ENCODE measurements around the gene ZNF821. TPM values are rescaled to one million over a fixed set of nuclear protein-coding genes. Genes with fewer than 3 reads are reported as not detected.
A peak's percentile ranks its signal among the peaks of the same experiment; 100 is the strongest.
"Not testable (repeated sequence)": the region's sequence is repeated elsewhere in the genome, so short reads cannot be mapped to it uniquely, and the experiment has no call there.

Gene ZNF821
- total RNA-seq, 3 donors from 2014 or later: 3.4 to 6.5 (median 4.1) TPM

DNA sequence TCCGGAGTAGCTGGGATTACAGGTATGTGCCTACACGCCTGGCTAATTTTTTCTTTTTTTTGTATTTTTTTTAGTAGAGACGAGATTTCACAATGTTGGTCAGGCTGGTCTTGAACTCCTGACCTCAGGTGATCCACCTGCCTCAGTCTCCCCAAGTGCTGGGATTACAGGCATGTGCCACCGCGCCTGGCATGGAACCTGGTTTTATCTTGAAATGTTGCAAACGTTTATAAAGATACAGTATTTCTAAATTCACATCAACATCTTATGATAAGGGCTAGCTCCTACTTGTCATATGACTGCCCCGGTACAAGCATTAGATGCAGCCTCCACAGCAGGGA is 9.9 kb upstream of the ZNF821 start:
- peaks cover 13% of the 10 kb centered on the region for H3K4me1 Mint-ChIP-seq (ENCODE audit: low read depth)
- ATAC-seq (no peak), DNase-seq (no peak)
- peaks cover 2% of the 10 kb centered on the region for H3K36me3 Mint-ChIP-seq (ENCODE audit: insufficient read depth)
- H3K4me3 Mint-ChIP-seq: peak overlapping the region; percentile 97
- H3K27me3 Mint-ChIP-seq (ENCODE audit: low read depth): no peaks in the 10 kb centered on the region
- H3K9me3 Mint-ChIP-seq: no peaks in the 10 kb centered on the region

- no peak for DNase-seq
Observed at GRCh38 chr16:71889147-71889546, 5.2 kb upstream of the ZNF821 start.

GRCh38 chr16:71885261-71885650 is 1.3 kb upstream of the ZNF821 start:
- H3K36me3 Mint-ChIP-seq (ENCODE audit: insufficient read depth): no peaks in the 10 kb centered on the region
- no peak for ATAC-seq
- no peaks in the 10 kb centered on the region for H3K9me3 Mint-ChIP-seq
- peaks cover 38% of the 10 kb centered on the region for H3K4me1 Mint-ChIP-seq (ENCODE audit: low read depth)
- no peaks in the 10 kb centered on the region for H3K27me3 Mint-ChIP-seq (ENCODE audit: low read depth)
- no peak for DNase-seq
- H3K4me3 Mint-ChIP-seq: peak overlapping the region; percentile 94

More at GRCh38 chr16:71889147-71889546, 5.2 kb upstream of the ZNF821 start:
- peaks cover 12% of the 10 kb centered on the region for H3K4me1 Mint-ChIP-seq (ENCODE audit: low read depth)
- no peaks in the 10 kb centered on the region for H3K27me3 Mint-ChIP-seq (ENCODE audit: low read depth)
- ATAC-seq: no peak
- no peak overlapping the region for H3K4me3 Mint-ChIP-seq
- H3K36me3 Mint-ChIP-seq (ENCODE audit: insufficient read depth): no peaks in the 10 kb centered on the region
- no peaks in the 10 kb centered on the region for H3K9me3 Mint-ChIP-seq

DNA sequence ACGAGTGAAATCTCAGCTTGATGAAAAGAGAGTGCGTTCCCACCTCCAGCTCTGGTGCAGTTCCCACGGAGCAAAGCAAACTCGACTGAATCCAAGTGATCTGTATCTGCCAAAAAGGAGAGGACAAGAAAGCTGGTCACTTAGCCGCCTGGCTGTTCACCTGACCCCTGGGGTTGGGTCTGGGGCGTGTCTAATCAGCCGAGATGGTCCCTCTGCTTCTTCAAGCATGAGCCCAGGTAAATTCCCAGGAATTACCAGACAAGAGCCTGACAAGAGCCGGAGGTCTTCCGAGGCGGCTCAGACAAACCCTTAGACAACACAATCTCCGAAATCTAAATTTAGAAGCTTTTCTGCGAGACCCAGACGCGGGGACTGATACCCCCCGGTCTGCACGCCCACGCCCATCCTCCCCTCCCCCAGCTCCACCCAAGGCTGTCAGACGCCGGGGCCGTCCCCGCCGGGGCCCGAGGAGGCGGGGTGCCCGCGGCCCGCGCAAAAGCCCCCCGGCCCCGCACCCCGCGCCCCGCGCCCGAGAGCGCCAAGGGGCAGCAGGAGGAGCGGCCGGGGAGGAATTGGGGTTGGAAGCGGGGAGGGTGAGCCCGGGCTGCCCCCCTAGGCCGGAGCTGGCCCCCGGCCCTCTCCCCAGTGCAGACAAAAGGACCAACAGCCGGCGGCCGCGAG is 674 bp downstream of the ZNF821 start:
- no peaks in the 10 kb centered on the region for H3K9me3 Mint-ChIP-seq
- DNase-seq (peak; percentile 67), ATAC-seq (peak; percentile 40 to 46)
- no peaks in the 10 kb centered on the region for H3K27me3 Mint-ChIP-seq (ENCODE audit: low read depth)
- H3K4me3 Mint-ChIP-seq: peak overlapping the region; percentile 85
- H3K4me1 Mint-ChIP-seq (ENCODE audit: low read depth): peaks cover 53% of the 10 kb centered on the region
- peaks cover 13% of the 10 kb centered on the region for H3K36me3 Mint-ChIP-seq (ENCODE audit: insufficient read depth)

DNA sequence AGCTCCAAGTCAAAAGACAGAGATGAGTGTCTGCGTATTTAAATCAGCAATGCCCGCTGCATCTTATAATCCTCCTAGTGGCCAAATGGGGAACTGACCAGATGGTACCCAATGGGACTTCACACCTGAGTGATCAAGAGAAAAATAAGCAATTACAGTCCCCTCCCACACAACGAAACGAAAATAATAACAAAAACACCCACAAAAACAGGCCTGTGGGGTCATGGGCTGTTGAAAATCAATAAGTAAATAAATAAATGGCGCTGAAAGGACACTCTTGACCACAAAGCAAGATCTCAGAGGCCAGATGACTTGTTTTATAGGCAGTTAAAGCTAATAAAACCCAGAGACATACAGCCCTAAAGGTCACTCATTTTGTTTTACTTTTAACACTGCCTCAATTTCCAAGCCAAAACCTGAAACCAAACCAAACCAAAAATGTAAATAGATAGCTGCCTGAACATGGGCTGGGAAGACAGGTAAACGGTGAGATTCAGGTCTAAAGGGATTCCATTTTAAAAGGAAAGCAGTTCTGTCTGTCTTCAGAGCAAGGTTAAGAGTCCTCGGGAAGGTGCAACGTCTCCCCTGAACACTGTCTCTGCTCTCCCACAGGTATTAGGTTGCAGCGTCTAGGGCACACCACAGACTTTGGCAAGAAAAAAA is 1.3 kb downstream of the ZNF821 start:
- Mint-ChIP-seq H3K36me3 (ENCODE audit: insufficient read depth) (peaks cover 13% of the 10 kb centered on the region), H3K9me3 (no peaks in the 10 kb centered on the region), H3K4me3 (peak overlapping the region; percentile 85), H3K4me1 (ENCODE audit: low read depth) (peaks cover 53% of the 10 kb centered on the region), H3K27me3 (ENCODE audit: low read depth) (no peaks in the 10 kb centered on the region)
- DNase-seq: peak; percentile 73
- ATAC-seq: peak; percentile 34 to 50

GRCh38 chr16:71880176-71880575 is 3.8 kb downstream of the ZNF821 start:
- DNase-seq (no peak), ATAC-seq (no peak)
- Mint-ChIP-seq H3K4me3 (no peak overlapping the region), H3K9me3 (no peaks in the 10 kb centered on the region), H3K4me1 (ENCODE audit: low read depth) (peaks cover 50% of the 10 kb centered on the region), H3K36me3 (ENCODE audit: insufficient read depth) (peaks cover 17% of the 10 kb centered on the region), H3K27me3 (ENCODE audit: low read depth) (no peaks in the 10 kb centered on the region)

GRCh38 chr16:71878911-71879310 is 5.1 kb downstream of the ZNF821 start:
- ATAC-seq (no peak), DNase-seq (no peak)
- Mint-ChIP-seq H3K4me1 (ENCODE audit: low read depth) (peaks cover 44% of the 10 kb centered on the region), H3K36me3 (ENCODE audit: insufficient read depth) (peaks cover 17% of the 10 kb centered on the region), H3K4me3 (no peak overlapping the region), H3K27me3 (ENCODE audit: low read depth) (no peaks in the 10 kb centered on the region), H3K9me3 (no peaks in the 10 kb centered on the region)

- peaks cover 8% of the 10 kb centered on the region for H3K36me3 Mint-ChIP-seq (ENCODE audit: insufficient read depth)
Observed at GRCh38 chr16:71873199-71873598, 10.8 kb downstream of the ZNF821 start.

GRCh38 chr16:71870818-71871217 is 13.2 kb downstream of the ZNF821 start:
- peaks cover 10% of the 10 kb centered on the region for H3K36me3 Mint-ChIP-seq (ENCODE audit: insufficient read depth)
- ATAC-seq: no peak

More at GRCh38 chr16:71873199-71873598, 10.8 kb downstream of the ZNF821 start:
- Mint-ChIP-seq H3K27me3 (ENCODE audit: low read depth) (no peaks in the 10 kb centered on the region), H3K9me3 (no peaks in the 10 kb centered on the region), H3K4me1 (ENCODE audit: low read depth) (peaks cover 14% of the 10 kb centered on the region), H3K4me3 (peak overlapping the region; percentile 26)
- no peak for ATAC-seq
- no peak for DNase-seq

GRCh38 chr16:71869089-71869488 is 14.9 kb downstream of the ZNF821 start:
- Mint-ChIP-seq H3K36me3 (ENCODE audit: insufficient read depth) (peaks cover 12% of the 10 kb centered on the region), H3K4me3 (no peak overlapping the region), H3K27me3 (ENCODE audit: low read depth) (no peaks in the 10 kb centered on the region), H3K9me3 (no peaks in the 10 kb centered on the region), H3K4me1 (ENCODE audit: low read depth) (peaks cover 16% of the 10 kb centered on the region)
- DNase-seq (no peak), ATAC-seq (no peak)

More at GRCh38 chr16:71870818-71871217, 13.2 kb downstream of the ZNF821 start:
- Mint-ChIP-seq H3K9me3 (no peaks in the 10 kb centered on the region), H3K4me1 (ENCODE audit: low read depth) (peaks cover 13% of the 10 kb centered on the region), H3K4me3 (no peak overlapping the region), H3K27me3 (ENCODE audit: low read depth) (no peaks in the 10 kb centered on the region)
- DNase-seq: no peak

GRCh38 chr16:71867939-71868338 is 16.0 kb downstream of the ZNF821 start:
- ATAC-seq (no peak), DNase-seq (no peak)
- H3K9me3 Mint-ChIP-seq: no peaks in the 10 kb centered on the region
- peaks cover 12% of the 10 kb centered on the region for H3K4me1 Mint-ChIP-seq (ENCODE audit: low read depth)
- peaks cover 12% of the 10 kb centered on the region for H3K36me3 Mint-ChIP-seq (ENCODE audit: insufficient read depth)
- no peaks in the 10 kb centered on the region for H3K27me3 Mint-ChIP-seq (ENCODE audit: low read depth)
- H3K4me3 Mint-ChIP-seq: no peak overlapping the region

GRCh38 chr16:71867175-71867574 is 16.8 kb downstream of the ZNF821 start:
- peaks cover 10% of the 10 kb centered on the region for H3K4me1 Mint-ChIP-seq (ENCODE audit: low read depth)

GRCh38 chr16:71865173-71865863 is 18.7 kb downstream of the ZNF821 start:
- Mint-ChIP-seq H3K36me3 (ENCODE audit: insufficient read depth) (peaks cover 16% of the 10 kb centered on the region), H3K27me3 (ENCODE audit: low read depth) (no peaks in the 10 kb centered on the region), H3K4me3 (no peak overlapping the region), H3K4me1 (ENCODE audit: low read depth) (peaks cover 9% of the 10 kb centered on the region), H3K9me3 (no peaks in the 10 kb centered on the region)
- no peak for DNase-seq
- peak; percentile 18 to 46 for ATAC-seq

More at GRCh38 chr16:71867175-71867574, 16.8 kb downstream of the ZNF821 start:
- H3K27me3 Mint-ChIP-seq (ENCODE audit: low read depth); H3K9me3 Mint-ChIP-seq; ATAC-seq; H3K4me3 Mint-ChIP-seq; DNase-seq: not testable (repeated sequence)
- H3K36me3 Mint-ChIP-seq (ENCODE audit: insufficient read depth): peaks cover 12% of the 10 kb centered on the region

DNA sequence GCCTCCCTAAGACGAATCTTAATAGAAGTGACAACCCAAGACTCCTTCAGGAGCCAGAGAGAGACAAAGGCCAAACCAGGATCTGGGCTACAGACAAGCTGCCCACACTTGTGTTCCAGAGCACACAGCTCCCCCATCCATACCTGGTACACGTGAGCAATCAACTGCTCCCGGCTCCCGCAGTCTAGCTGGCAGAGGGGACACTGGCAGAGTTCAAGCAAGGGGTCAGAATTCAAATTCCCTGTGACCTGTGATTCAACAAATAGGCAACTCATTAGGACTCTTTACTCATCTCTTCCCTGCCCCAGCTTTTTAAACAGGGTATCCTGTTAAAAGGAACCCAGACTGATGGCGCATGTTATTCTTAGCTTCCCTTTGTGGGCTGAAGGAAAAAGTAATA is 20.0 kb downstream of the ZNF821 start:
- no peak for ATAC-seq
- H3K4me3 Mint-ChIP-seq: no peak overlapping the region

More for the DNA sequence above, 20.0 kb downstream of the ZNF821 start:
- DNase-seq: no peak
- Mint-ChIP-seq H3K36me3 (ENCODE audit: insufficient read depth) (peaks cover 19% of the 10 kb centered on the region), H3K27me3 (ENCODE audit: low read depth) (no peaks in the 10 kb centered on the region), H3K9me3 (no peaks in the 10 kb centered on the region), H3K4me1 (ENCODE audit: low read depth) (peaks cover 6% of the 10 kb centered on the region)

All from activated T-cell treated with anti-CD3 and anti-CD28 coated beads, Interleukin-2, amount 50 U/mL, for 4 hours (primary cell).